ENCODE results near the gene PFDN6.

Gene PFDN6

GRCh38 chr6:33248643-33248931 lies 40.8 kb upstream of the PFDN6 start:
- H3K27me3 ChIP-seq (ENCODE audit: low read depth, low read length), result no peaks in the 10 kb centered on the region
- H3K4me3 ChIP-seq (ENCODE audit: low read length), result peak overlapping the region; percentile 99
- peaks cover 7% of the 10 kb centered on the region for H3K4me1 ChIP-seq (ENCODE audit: low read length)
- peak overlapping the region; percentile 74 for H3K9ac ChIP-seq (ENCODE audit: low read length)
- TF ChIP-seq CTCF (IDR thresholded peaks at IDR 0.05; ENCODE audit: low read depth, low read length) (no peak; the same call in 1 of the 2 replicates), EZH2phosphoT487 (IDR thresholded peaks at IDR 0.05; ENCODE audit: low read depth) (no peak)
- H3K27ac ChIP-seq (ENCODE audit: low read length), result peak overlapping the region; percentile 39
- peak overlapping the region; percentile 99 for H3K4me2 ChIP-seq (ENCODE audit: low read length)
- no peaks in the 10 kb centered on the region; the same call in 1 of the 2 replicates for H3K79me2 ChIP-seq (ENCODE audit: low read length)
- no peaks in the 10 kb centered on the region for H4K20me1 ChIP-seq (ENCODE audit: insufficient read depth, low read length)
- H3K36me3 ChIP-seq (replicated peaks; ENCODE audit: low read depth, low read length), result peaks cover 3% of the 10 kb centered on the region
- H2AFZ ChIP-seq (ENCODE audit: low read depth, low read length), result peak overlapping the region; percentile 83
- no peaks in the 10 kb centered on the region for H3K9me3 ChIP-seq (ENCODE audit: insufficient read depth, low read length)

- no peak for TF ChIP-seq EZH2phosphoT487 (IDR thresholded peaks at IDR 0.05; ENCODE audit: low read depth)
- 0 out of 2 replicates have a peak, but pooled peaks have one; percentile 11 for TF ChIP-seq CTCF (IDR thresholded peaks at IDR 0.05; ENCODE audit: low read depth, low read length)
- H2AFZ ChIP-seq (ENCODE audit: low read depth, low read length), result peak overlapping the region; percentile 83
Measured at GRCh38 chr6:33248932-33249731, 40.3 kb upstream of the PFDN6 start.

GRCh38 chr6:33249732-33250630 lies 39.4 kb upstream of the PFDN6 start:
- no peaks in the 10 kb centered on the region; the same call in 1 of the 2 replicates for H3K79me2 ChIP-seq (ENCODE audit: low read length)
- H4K20me1 ChIP-seq (ENCODE audit: insufficient read depth, low read length), result no peaks in the 10 kb centered on the region
- no peaks in the 10 kb centered on the region for H3K9me3 ChIP-seq (ENCODE audit: insufficient read depth, low read length)
- H3K4me1 ChIP-seq (ENCODE audit: low read length), result peaks cover 7% of the 10 kb centered on the region
- TF ChIP-seq CTCF (IDR thresholded peaks at IDR 0.05; ENCODE audit: low read depth, low read length), result no peak
- TF ChIP-seq EZH2phosphoT487 (IDR thresholded peaks at IDR 0.05; ENCODE audit: low read depth), result no peak
- no peaks in the 10 kb centered on the region for H3K27me3 ChIP-seq (ENCODE audit: low read depth, low read length)
- H3K4me3 ChIP-seq (ENCODE audit: low read length), result peak overlapping the region; percentile 99
- H3K27ac ChIP-seq (ENCODE audit: low read length), result peak overlapping the region; percentile 72
- 0 out of 2 replicates have a peak overlapping the region, but pooled peaks have one; percentile 61 for H2AFZ ChIP-seq (ENCODE audit: low read depth, low read length)
- H3K36me3 ChIP-seq (replicated peaks; ENCODE audit: low read depth, low read length), result peaks cover 3% of the 10 kb centered on the region
- peak overlapping the region; percentile 96 for H3K9ac ChIP-seq (ENCODE audit: low read length)
- peak overlapping the region; percentile 99 for H3K4me2 ChIP-seq (ENCODE audit: low read length)

More at GRCh38 chr6:33248932-33249731, 40.3 kb upstream of the PFDN6 start:
- Histone ChIP-seq H3K4me1 (ENCODE audit: low read length) (peaks cover 7% of the 10 kb centered on the region), H3K9ac (ENCODE audit: low read length) (peak overlapping the region; percentile 96), H3K27me3 (ENCODE audit: low read depth, low read length) (no peaks in the 10 kb centered on the region), H3K36me3 (replicated peaks; ENCODE audit: low read depth, low read length) (peaks cover 3% of the 10 kb centered on the region), H4K20me1 (ENCODE audit: insufficient read depth, low read length) (no peaks in the 10 kb centered on the region), H3K4me3 (ENCODE audit: low read length) (peak overlapping the region; percentile 99), H3K27ac (ENCODE audit: low read length) (peak overlapping the region; percentile 72), H3K79me2 (ENCODE audit: low read length) (no peaks in the 10 kb centered on the region; the same call in 1 of the 2 replicates), H3K4me2 (ENCODE audit: low read length) (peak overlapping the region; percentile 99), H3K9me3 (ENCODE audit: insufficient read depth, low read length) (no peaks in the 10 kb centered on the region)

GRCh38 chr6:33250731-33251130 lies 38.7 kb upstream of the PFDN6 start:
- Histone ChIP-seq H4K20me1 (ENCODE audit: insufficient read depth, low read length) (no peaks in the 10 kb centered on the region), H3K4me3 (ENCODE audit: low read length) (no peak overlapping the region), H3K36me3 (replicated peaks; ENCODE audit: low read depth, low read length) (peaks cover 3% of the 10 kb centered on the region), H3K27ac (ENCODE audit: low read length) (no peak overlapping the region), H3K9me3 (ENCODE audit: insufficient read depth, low read length) (no peaks in the 10 kb centered on the region), H2AFZ (ENCODE audit: low read depth, low read length) (no peak overlapping the region), H3K4me1 (ENCODE audit: low read length) (peaks cover 7% of the 10 kb centered on the region), H3K27me3 (ENCODE audit: low read depth, low read length) (no peaks in the 10 kb centered on the region), H3K9ac (ENCODE audit: low read length) (no peak overlapping the region), H3K4me2 (ENCODE audit: low read length) (no peak overlapping the region), H3K79me2 (ENCODE audit: low read length) (no peaks in the 10 kb centered on the region; the same call in 1 of the 2 replicates)
- no peak for TF ChIP-seq EZH2phosphoT487 (IDR thresholded peaks at IDR 0.05; ENCODE audit: low read depth)
- TF ChIP-seq CTCF (IDR thresholded peaks at IDR 0.05; ENCODE audit: low read depth, low read length), result no peak
